Measurements from ENCODE around the gene RNF5.

RNF5 gene

GRCh38 chr6:32151863-32152768, 26.1 kb upstream of the RNF5 start, which contains the start of gene PRRT1:
Gene PRRT1 (minus strand): TSS chr6:32151939. CDS start chr6:32151827, 112 bp downstream.
- DNase-seq (ENCODE audit: low spot score), result peak; percentile 57

- peak; percentile 70 for DNase-seq (ENCODE audit: low spot score)
These were observed 25.2 kb upstream of the RNF5 start for GRCh38 chr6:32152769-32153563.

GRCh38 chr6:32153564-32154513, 24.4 kb upstream of the RNF5 start, which contains the start of gene PPT2:
Gene PPT2 (plus strand): TSS chr6:32154141. CDS start chr6:32154595, 454 bp downstream.
- peak; percentile 89 for DNase-seq (ENCODE audit: low spot score)

- DNase-seq (ENCODE audit: low spot score), result peak; percentile 74
These were observed 23.6 kb upstream of the RNF5 start for GRCh38 chr6:32154514-32155161.

- no peak for DNase-seq (ENCODE audit: low spot score)
These were observed 21.3 kb upstream of the RNF5 start for GRCh38 chr6:32156891-32157290.

GRCh38 chr6:32158052-32158451, 20.2 kb upstream of the RNF5 start:
- DNase-seq (ENCODE audit: low spot score), result no peak

- no peak for DNase-seq (ENCODE audit: low spot score)
These were observed 14.5 kb upstream of the RNF5 start for GRCh38 chr6:32163559-32164258.

- DNase-seq (ENCODE audit: low spot score), result no peak
These were observed 13.9 kb upstream of the RNF5 start, which contains the start of gene EGFL8 for GRCh38 chr6:32164295-32164694. Gene EGFL8 (plus strand): TSS chr6:32164595. CDS start chr6:32166166, 1,571 bp downstream.

DNA sequence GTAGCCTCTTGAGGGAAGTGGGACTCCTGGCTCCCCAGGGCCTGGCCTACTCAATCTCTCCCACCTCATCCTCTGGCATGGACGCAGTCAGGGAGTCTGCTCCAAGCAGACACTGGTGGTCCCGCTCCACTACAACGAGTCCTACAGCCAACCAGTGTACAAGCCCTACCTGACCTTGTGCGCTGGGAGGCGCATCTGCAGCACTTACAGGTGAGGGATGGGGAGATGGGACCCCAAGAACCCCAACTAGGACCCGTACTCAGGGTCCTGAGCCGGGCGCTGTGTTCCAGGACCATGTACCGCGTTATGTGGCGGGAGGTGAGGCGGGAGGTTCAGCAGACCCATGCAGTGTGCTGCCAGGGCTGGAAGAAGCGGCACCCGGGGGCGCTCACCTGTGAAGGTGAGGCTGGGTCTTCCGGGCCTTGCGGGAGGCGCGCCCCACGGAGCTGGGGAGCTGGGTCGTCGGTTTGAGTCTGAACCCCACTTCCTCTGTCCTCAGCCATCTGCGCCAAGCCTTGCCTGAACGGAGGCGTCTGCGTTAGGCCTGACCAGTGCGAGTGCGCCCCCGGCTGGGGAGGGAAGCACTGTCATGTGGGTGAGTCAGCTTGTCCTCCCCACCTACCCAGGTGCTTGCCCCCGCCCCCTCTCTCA, 11.7 kb upstream of the RNF5 start:
- DNase-seq (ENCODE audit: low spot score), result no peak

DNA sequence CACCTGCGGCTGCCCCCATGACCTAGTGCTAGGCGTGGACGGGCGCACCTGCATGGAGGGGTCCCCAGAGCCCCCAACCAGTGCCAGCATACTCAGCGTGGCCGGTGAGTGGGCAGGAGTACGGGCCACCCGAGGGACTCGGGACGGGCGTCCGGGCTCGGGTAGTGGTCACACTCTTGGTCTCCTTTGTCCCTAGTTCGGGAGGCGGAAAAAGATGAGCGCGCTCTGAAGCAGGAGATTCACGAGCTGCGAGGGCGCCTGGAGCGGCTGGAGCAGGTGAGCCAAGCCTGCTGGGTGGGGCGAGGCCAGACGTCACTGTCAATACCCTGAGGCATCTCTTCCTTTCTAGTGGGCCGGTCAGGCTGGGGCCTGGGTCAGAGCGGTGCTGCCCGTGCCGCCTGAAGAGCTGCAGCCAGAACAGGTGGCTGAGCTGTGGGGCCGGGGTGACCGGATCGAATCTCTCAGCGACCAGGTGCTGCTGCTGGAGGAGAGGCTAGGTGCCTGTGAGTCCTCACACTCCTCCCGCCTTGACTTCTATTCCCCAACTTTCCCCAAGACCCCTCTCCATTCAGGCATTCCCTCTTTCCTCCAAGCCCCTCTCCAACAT, 10.9 kb upstream of the RNF5 start:
- no peak for DNase-seq (ENCODE audit: low spot score)

- DNase-seq (ENCODE audit: low spot score), result peak; percentile 57
These were observed 10.4 kb upstream of the RNF5 start for GRCh38 chr6:32167761-32168262.

DNA sequence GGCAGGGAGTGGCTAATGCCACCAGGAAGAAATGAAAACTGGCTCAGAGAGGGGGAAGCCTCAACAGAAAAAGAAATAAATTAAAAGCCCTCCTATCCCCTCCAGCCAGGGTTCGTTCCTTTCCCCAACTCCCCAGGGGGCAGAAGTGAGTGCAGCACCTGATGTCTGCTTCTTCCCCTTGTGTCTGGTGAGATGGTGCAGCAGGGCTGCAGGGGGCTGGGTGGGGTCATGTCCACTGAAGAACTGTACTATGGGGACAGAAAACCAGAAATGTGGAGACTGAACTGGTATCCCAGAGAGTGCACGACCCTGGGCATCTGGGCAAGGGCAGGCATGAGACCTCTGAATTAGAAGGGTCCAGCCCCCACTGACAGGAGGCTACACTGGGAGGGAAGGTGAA, 9.9 kb upstream of the RNF5 start:
- DNase-seq (ENCODE audit: low spot score), result no peak

DNA sequence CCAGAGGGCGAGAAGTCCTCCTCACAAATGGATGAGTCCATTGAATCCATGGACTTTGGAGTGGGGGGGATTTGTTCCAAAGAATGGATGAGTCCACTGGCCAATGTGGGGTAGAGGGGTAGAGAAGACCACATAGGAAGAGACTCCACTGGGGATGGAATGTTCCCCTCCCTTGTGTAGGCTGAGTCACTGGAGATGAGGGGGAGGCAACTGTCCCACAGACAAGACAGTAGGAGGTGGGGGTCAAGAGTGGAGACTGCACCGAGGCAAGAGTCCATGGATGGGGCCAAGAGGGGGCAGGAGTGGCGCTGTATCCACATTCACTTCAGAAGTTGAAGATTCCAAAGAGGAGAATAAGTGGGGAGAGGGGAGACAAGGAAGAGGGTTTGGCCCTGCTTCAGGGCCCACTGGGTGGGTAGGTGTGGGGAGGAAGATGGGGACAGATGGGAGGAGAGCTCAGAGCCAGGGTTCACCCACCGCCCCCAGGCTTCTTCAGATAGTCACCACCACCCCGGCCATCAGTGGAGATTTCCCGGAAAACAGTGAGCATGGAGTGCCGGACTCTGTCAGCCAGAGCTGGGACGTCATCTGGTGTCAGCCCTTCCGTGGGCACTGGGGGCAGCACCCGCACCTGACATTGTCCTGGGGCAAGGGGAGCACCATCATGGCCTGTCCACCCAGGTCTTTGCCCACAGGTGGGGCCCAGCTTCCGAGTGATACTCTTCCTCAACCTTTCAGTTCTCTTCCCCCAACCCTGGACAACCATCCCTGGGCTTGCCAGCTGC, 9.2 kb upstream of the RNF5 start:
- DNase-seq (ENCODE audit: low spot score), result peak; percentile 38

DNA sequence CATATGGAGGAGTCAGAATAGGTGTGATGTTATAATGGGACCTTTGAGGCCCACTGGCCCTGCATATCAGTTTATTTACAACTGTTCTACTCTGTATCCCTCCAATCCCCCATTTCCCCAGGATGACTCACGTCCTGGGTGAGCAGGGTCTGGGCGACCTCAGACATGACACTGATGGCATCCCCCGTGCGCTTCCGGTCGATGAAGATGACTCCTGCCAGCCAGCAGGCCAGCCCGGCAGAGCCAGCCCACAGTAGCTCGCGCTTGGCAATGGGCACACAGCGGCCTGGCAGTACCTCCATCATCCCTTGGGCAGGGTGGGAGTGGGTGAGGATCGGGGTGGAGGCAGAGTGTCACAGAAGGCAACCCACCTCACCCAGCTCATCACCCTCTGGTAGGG, 7.9 kb upstream of the RNF5 start:
- no peak for DNase-seq (ENCODE audit: low spot score)

GRCh38 chr6:32171234-32171633, 7.0 kb upstream of the RNF5 start:
- no peak for DNase-seq (ENCODE audit: low spot score)

GRCh38 chr6:32173051-32173727, 5.0 kb upstream of the RNF5 start:
- no peak for DNase-seq (ENCODE audit: low spot score)

DNA sequence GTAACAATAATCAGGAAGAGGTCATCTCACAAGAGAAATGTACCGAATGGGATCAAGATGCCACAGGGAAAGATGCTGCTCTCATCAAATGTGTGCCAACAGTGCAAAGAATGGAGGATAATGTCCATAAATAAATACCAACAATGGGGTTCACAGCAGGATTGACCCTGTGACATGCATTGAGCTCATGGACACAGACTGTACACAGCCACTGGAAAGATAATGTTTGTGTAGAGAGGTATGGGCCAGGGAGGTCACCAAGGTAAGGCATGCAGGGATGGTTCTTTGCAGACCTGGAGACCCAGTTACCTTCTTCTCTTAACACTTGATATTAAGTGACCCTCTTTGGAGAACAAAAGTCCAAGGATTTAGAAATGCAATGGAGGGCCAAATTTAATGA, 3.8 kb upstream of the RNF5 start:
- DNase-seq (ENCODE audit: low spot score), result no peak

DNA sequence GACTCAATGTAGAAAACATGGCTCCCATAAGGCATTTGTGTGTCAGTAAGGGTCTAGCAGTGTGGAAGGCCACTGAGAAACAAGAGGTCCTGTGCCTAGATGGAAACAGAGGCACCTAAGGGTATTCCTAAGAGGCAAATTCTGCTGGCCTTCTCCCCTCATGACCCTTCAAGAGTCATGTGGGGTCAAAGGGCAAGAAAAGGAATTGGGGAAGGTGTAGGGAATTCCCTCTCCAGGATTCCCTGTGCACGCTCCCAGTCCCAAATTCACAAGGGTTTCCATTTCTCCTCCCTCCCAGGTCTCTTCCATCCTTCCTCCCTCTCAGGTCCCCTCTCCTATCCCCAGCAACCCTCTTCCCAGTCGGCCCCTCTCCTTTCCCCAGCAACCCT, 2.9 kb upstream of the RNF5 start:
- no peak for DNase-seq (ENCODE audit: low spot score)

Measured in ecto neural progenitor cell (in vitro differentiated cells).